MM.1S (cell line): Measurements from ENCODE around the gene ZNF593OS.

Source experiments
- DNase-seq: peaks from one replicate; pipeline ENCODE4 v3.0.0-alpha.2; 2015
- H2AFZ ChIP-seq: fragments of 300-600 bp; sonication (generic); 2 replicates; pipeline ENCODE4 v1.6.0; 2016; ENCODE audit warnings: antibody characterized with exemption, low read length
- H3F3A ChIP-seq: fragments of 300-600 bp; sonication (generic); 2 replicates; pipeline ENCODE4 v1.6.1; 2016; ENCODE audit warnings: mild to moderate bottlenecking, antibody characterized with exemption, low read length, moderate library complexity, mixed read lengths; ENCODE audit not compliant: insufficient read depth
- H3K27ac ChIP-seq: fragments of 300-600 bp; sonication (generic); 2 replicates; pipeline ENCODE4 v1.5.1; 2016; ENCODE audit warnings: mild to moderate bottlenecking, low read length
- H3K27me3 ChIP-seq: fragments of 300-600 bp; sonication (generic); replicated peaks from 2 replicates; pipeline ENCODE4 v1.6.0; 2016; ENCODE audit warnings: low read length; ENCODE audit not compliant: insufficient read depth
- H3K36me3 ChIP-seq: fragments of 300-600 bp; sonication (generic); replicated peaks from 2 replicates; pipeline ENCODE4 v1.6.1; 2016; ENCODE audit warnings: mild to moderate bottlenecking, low read length, mixed read lengths; ENCODE audit not compliant: insufficient read depth
- H3K4me1 ChIP-seq: fragments of 300-600 bp; sonication (generic); 2 replicates; pipeline ENCODE4 v1.6.1; 2016; ENCODE audit warnings: low read length, mixed read lengths
- H3K4me2 ChIP-seq: fragments of 300-600 bp; sonication (generic); 2 replicates; pipeline ENCODE4 v1.6.0; 2016; ENCODE audit warnings: low read depth, low read length
- H3K4me3 ChIP-seq: fragments of 300-600 bp; sonication (generic); 2 replicates; pipeline ENCODE4 v1.5.1; 2016; ENCODE audit warnings: low read length, mixed read lengths
- H3K79me2 ChIP-seq: fragments of 300-600 bp; sonication (generic); 2 replicates; pipeline ENCODE4 v1.6.1; 2016; ENCODE audit warnings: mixed run types, low read length, mixed read lengths
- H3K9ac ChIP-seq: fragments of 300-600 bp; sonication (generic); 2 replicates; pipeline ENCODE4 v1.6.1; 2016; ENCODE audit warnings: low read length, mixed read lengths
- H3K9me2 ChIP-seq: fragments of 300-600 bp; sonication (generic); replicated peaks from 2 replicates; pipeline ENCODE4 v1.6.1; 2016; ENCODE audit warnings: mild to moderate bottlenecking, low read length, mixed read lengths; ENCODE audit not compliant: insufficient read depth
- H3K9me3 ChIP-seq: fragments of 300-600 bp; sonication (generic); replicated peaks from 2 replicates; pipeline ENCODE4 v1.6.1; 2016; ENCODE audit warnings: mild to moderate bottlenecking, low read length, mixed read lengths; ENCODE audit not compliant: insufficient read depth
- H4K20me1 ChIP-seq: fragments of 300-600 bp; sonication (generic); 2 replicates; pipeline ENCODE4 v1.6.1; 2016; ENCODE audit warnings: mild to moderate bottlenecking, low read length, moderate library complexity, mixed read lengths; ENCODE audit not compliant: insufficient read depth
- EZH2 ChIP-seq: fragments of 300-600 bp; sonication (generic); optimal IDR thresholded peaks from 2 replicates; pipeline ENCODE3; 2017; ENCODE audit warnings: low read depth, mild to moderate bottlenecking, antibody characterized with exemption, low read length, mixed read lengths
- EZH2phosphoT487 ChIP-seq: fragments of 300-600 bp; sonication (generic); IDR thresholded peaks from 2 replicates; pipeline ENCODE4 v1.6.1; 2018; ENCODE audit warnings: antibody characterized with exemption, low read length
- TF ChIP-seq, protein P1 (sequence below): fragments of 300-600 bp; sonication (generic); IDR thresholded peaks from 2 replicates; pipeline ENCODE4 v1.5.1; 2016; ENCODE audit warnings: antibody characterized with exemption, low read length, mixed read lengths

The ZNF593OS gene

DNA sequence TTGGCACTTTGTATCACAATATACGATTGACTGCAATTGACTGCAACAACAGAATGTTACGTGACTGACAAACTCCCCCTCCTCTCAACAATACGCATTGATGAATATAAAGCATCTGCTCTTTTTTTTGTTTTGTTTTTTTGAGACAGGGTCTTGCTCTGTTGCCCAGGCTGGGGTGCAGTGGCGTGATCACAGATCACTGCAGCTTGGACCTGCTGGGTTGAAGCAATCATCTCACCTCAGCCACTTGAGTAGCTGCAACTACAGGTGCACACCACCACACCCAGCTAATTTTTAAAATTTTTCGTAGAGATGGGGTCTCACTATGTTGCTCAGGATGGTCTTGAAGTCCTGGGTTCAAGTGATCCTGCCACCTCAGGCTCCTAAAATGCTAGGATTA lies 41.1 kb upstream of the ZNF593OS start:
- Histone ChIP-seq H3K4me2 (no peak overlapping the region), H3K27me3 (no peaks in the 10 kb centered on the region), H3K27ac (no peak overlapping the region), H3F3A (no peaks in the 10 kb centered on the region), H2AFZ (no peak overlapping the region), H3K36me3 (no peaks in the 10 kb centered on the region), H4K20me1 (no peaks in the 10 kb centered on the region), H3K4me1 (no peaks in the 10 kb centered on the region), H3K79me2 (no peaks in the 10 kb centered on the region), H3K9me3 (no peaks in the 10 kb centered on the region), H3K9me2 (no peaks in the 10 kb centered on the region), H3K4me3 (no peak overlapping the region), H3K9ac (no peak overlapping the region)
- TF ChIP-seq EZH2: no peak
- TF ChIP-seq, protein P1, sequence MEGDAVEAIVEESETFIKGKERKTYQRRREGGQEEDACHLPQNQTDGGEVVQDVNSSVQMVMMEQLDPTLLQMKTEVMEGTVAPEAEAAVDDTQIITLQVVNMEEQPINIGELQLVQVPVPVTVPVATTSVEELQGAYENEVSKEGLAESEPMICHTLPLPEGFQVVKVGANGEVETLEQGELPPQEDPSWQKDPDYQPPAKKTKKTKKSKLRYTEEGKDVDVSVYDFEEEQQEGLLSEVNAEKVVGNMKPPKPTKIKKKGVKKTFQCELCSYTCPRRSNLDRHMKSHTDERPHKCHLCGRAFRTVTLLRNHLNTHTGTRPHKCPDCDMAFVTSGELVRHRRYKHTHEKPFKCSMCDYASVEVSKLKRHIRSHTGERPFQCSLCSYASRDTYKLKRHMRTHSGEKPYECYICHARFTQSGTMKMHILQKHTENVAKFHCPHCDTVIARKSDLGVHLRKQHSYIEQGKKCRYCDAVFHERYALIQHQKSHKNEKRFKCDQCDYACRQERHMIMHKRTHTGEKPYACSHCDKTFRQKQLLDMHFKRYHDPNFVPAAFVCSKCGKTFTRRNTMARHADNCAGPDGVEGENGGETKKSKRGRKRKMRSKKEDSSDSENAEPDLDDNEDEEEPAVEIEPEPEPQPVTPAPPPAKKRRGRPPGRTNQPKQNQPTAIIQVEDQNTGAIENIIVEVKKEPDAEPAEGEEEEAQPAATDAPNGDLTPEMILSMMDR: no peak
- DNase-seq: no peak

DNA sequence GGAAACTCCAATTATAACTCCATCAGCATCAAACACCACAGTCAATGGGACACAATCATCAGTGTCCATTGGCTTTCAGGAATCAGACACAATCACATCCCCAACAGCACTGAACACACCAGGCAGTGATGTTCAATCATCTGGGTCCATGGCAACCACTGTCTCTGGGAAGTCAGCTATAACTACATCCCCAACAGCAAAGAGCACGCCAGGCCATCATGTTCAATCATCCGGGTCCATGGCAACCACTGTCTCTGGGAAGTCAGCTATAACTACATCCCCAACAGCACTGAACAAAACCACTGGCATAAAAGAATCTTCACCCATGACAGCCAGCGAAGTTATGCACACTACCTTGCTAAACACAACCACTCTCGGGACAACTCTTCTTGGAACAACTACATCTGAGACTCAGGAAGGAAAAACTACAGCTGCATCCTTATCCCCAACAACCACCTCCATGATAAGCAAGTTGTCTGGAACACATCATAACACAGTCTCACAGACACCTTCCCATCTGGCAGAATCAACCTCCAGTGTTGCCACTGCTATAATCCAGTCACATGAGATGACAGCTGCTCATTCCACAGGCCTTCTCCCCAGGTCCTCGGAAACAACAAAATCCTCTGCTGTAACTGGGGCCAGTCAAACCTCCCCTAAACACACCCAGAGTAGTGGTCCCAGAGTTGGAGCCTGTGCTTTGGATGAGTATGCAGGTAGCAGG lies 38.7 kb upstream of the ZNF593OS start:
- Histone ChIP-seq H4K20me1 (no peaks in the 10 kb centered on the region), H3K27ac (no peak overlapping the region), H3K79me2 (no peaks in the 10 kb centered on the region), H2AFZ (no peak overlapping the region), H3K36me3 (no peaks in the 10 kb centered on the region), H3K9me3 (no peaks in the 10 kb centered on the region), H3K4me2 (no peak overlapping the region), H3K9me2 (no peaks in the 10 kb centered on the region), H3K9ac (no peak overlapping the region), H3K4me3 (no peak overlapping the region), H3F3A (no peaks in the 10 kb centered on the region), H3K27me3 (no peaks in the 10 kb centered on the region), H3K4me1 (no peaks in the 10 kb centered on the region)
- no peak for DNase-seq
- TF ChIP-seq, protein P1: no peak
- no peak for TF ChIP-seq EZH2
- TF ChIP-seq EZH2phosphoT487: no peak

DNA sequence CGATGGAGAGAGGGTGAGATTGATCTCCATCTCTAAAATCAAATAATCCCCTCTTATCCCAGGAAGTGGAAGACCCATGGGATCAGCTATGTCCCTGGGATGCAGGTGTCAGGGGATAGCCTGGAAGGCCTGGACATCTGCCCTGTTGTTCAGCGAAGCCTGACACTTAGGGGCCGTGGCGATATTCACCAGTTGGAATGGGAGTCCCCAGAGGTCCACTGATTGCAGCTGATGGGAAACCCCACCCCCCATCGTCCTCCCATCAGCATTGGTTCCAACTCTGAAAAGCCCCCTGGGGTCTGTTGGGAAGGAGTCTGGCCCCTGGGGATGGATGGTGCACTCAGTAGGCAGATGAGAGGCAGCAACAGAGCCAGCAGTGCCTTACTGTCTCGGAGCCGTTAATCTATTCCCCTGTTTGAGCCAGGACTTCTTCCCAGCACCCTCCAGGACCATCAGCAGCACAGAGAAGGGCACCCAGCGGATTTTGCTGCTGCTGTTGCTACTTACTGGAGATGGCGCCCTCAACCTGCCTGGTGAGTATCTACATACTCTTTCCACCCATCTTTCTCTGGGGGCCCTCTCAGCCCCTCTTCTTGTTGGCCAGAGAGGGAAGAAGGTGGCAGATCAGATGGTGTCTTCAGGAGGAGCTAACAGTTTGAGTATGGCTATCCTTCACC lies 32.1 kb upstream of the ZNF593OS start:
- Histone ChIP-seq H3K4me3 (no peak overlapping the region), H4K20me1 (no peaks in the 10 kb centered on the region), H3K79me2 (no peaks in the 10 kb centered on the region), H3K27ac (no peak overlapping the region), H3K36me3 (no peaks in the 10 kb centered on the region), H3K9me3 (no peaks in the 10 kb centered on the region), H3K4me2 (no peak overlapping the region), H3K4me1 (peaks cover 13% of the 10 kb centered on the region), H2AFZ (no peak overlapping the region), H3K9me2 (no peaks in the 10 kb centered on the region), H3K27me3 (no peaks in the 10 kb centered on the region), H3K9ac (no peak overlapping the region), H3F3A (no peaks in the 10 kb centered on the region)
- TF ChIP-seq, protein P1: no peak
- TF ChIP-seq EZH2 (no peak), EZH2phosphoT487 (no peak)
- no peak for DNase-seq
